ENCODE measurements around the gene TECTA.

Gene TECTA

DNA sequence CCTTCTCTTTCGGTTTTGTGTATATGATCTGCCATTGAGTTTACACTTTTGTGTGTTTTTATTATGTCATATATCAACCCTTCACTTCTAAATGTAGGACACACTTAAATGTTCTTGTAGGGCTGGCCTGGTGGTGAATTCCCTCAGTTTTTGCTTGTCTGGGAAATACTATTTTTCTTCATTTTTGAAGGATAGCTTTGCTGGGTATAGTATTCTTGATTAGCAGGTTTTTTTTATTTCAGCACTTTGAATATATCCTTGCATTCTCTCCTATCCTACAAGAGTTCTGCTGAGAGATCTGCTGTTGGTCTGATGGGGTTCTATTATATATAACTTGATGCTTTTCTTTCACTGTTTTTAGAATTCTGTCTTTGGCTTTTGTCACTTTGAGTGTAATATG, 79.1 kb downstream of the TECTA start:
- DNase-seq: no peak

DNA sequence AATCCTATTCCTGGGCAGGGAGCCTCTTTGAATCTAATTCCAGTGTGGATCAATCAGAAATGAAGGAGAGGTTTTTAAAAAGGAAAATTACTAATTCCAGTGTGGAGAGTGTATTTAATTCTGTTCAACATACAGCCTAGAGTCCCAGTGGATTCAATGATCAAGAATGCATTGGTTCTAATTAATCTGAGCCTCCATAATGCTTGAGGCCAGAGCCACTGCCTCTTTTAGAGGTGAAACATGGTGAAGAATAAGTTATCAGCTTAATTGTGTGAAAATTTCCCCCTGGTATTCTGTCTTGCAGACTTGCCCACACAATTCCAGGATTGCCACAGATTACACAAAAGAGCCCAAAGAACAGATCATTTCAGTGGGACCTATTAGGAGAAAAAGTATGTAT, 87.7 kb downstream of the TECTA start:
- no peak for DNase-seq

DNA sequence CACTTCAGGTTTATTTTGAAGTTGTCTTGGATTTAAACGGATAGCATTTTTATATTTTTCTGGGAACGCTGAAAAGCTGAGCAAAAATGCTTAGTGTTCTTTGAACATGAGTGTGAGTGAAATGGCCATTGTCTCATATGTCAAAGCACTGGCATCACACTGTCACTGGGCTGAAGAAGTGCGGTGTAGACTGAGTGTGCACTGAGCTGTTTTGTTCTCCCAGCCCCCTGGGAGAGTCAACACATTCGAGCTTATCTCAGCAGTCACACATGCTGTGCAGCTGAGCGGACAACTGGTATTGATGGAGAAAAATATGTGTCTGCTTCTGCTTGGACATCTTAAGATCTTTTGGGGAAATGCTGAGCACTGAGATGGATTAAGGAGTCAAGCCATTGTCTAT, 90.8 kb downstream of the TECTA start:
- no peak for DNase-seq

DNA sequence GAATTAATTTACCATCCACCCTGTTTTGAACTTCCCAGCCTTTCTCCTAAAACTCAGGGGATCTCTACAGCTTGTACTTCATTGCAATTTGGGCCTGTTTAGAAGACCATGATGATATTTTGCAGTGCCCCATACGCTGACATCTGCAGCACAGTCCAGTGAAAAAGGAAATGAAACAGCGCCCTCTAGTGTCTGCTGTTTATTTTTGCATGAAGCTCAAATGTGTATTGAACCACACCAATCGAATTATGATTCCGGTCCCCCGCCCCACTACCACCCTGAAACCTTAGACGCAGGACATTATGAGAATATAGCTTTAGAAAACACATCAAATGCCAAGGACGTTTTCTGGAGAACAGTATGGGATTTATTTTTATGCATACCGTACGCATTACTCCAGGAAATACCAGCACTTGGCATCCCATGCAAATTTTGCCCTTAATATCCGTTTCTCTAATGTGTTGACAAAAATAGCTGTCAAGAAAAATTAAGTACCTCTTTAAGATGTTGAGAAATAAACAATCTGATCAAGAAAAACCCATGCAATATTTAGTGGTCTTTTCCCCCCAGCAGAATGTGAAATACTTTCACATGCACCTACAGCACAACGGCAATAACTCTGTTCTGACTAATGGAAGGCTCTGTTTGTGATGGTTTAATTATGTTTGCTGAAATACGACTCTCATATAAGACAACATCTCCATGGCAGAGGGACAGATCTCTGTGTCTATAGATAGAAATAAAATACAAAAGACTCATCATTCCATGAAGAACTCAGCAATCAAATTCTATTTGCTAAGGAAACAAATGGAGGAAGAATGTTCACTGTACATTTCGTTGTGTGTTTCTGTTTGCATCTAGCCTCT, 93.9 kb downstream of the TECTA start:
- DNase-seq: peak; percentile 70

DNA sequence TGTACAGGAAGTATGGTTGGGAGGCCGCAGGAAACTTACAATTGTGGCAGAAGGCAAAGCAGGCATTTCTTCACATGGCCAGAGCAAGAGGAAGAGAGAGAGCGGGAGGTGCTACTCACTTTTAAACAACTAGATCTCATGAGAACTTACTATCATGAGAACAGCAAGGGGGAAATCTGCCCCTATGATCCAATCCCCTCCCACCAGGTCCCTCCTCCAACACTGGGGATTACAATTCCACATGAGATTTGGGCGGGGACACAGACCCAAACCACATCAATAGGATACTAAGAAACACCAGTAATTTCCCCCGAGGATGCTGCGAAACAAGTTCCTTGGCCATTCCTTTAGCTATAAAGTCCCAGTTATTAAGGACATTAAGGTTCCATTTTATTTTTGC, 97.4 kb downstream of the TECTA start:
- no peak for DNase-seq

DNA sequence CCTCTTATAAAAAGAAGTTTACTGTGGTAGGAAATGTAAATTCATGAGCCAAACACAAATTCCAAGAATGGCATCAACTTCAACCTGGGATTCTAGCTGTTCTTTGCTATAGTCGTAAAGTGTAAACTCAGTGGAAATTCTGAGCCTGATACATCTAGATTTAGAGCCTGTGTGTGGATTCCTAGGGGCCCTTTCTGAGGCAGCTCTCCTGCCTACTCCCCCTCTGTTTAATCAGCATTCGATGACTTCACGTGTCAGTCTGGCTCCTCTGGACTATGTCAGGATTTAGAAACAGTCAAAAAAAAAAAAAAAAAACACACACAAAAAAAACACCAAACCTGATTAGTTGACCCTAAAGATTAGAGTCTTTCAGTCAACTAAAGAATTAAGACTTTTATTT, 98.5 kb downstream of the TECTA start:
- no peak for DNase-seq

DNA sequence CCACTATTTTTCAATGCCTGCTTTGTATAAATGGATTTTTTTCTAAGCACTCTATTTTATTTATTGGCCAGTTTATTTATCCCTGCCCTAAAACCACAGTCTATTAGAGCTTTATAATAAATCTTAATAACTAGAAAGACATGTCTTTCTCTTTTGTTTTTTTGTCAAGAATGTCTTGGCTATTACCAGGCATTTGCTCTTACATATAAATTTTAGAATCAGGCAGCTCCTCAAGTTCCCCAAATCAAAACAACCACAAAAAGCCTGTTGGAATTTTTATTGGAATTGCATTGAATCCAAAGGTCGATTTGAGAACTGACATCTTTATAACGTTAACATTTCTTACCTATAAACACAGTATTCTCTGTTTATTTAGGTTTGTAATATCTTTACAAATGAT, 105.8 kb downstream of the TECTA start:
- no peak for DNase-seq

DNA sequence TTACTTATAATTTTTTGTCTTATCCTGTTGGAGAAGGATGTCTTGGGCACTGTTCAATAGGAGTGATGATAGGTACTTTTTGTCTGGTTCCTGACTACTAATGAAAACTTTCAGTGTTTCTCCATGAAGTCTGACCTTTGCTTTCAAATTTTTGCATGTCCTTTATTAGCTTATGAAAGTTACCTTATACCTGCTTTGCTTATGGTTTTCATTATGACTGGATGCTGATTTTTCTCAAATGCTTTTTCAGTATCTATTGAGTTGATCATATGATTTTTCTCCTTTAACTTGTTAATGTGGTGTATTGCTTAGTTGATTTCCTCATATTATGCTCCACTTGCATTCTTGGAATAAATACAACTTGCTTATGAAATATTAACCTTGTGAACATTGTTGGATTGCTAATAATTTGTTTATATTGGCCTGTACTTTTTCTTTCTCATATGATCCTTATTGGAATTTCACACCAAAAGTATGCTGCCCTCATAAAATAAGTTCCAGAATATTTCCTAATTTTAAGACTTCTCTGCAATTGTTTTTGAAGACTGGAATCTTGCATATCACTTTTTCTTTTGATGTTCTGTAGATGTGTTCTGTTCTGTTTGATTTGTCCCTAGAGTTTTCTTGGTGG, 106.6 kb downstream of the TECTA start:
- DNase-seq: no peak

DNA sequence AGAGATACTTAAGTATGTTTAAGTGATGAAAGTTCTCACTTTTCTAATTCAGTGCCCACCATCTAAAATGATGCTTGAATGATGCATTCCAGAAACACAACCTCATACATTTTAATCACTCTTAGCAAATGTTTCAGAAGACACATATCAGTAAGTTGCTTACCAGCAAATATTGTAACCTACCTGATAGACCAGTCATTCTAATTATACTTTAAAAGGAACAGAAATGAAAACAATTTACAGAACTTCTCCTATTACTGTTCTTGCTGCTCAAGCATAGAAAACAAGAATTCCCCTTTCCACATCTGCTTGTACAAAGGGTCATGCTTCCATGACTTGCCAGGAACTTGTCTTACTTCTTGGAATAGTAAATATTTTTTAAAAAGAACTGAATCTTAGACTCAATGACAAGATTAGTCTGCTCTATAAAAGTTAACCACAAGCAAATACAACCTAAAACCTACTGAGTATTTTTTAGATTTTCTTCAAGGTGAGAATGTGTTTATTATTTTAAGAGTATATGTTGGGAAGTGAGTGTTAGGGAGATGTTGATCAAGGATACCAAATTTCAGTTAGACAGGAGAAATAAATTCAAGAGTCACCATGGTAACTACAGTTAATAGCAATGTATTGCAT, 109.5 kb downstream of the TECTA start:
- DNase-seq: no peak

DNA sequence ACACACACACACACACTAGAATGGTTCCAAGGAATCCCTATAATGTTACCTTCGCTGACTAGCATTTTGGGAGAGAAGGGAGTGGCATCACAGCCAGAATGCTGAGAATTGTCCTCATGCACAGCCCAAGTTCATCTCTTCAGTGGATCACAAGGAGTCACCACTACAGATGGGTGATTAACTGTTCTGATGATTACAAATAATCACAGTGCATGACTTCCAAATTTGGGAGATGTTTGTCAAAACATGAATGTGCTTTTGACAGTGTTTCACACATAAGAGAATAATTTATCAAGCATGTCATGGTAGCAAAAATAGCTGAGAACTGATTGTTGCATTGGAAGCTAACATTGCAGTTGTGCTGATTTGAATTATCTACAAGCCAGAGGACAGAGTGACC, 110.6 kb downstream of the TECTA start:
- no peak for DNase-seq

DNA sequence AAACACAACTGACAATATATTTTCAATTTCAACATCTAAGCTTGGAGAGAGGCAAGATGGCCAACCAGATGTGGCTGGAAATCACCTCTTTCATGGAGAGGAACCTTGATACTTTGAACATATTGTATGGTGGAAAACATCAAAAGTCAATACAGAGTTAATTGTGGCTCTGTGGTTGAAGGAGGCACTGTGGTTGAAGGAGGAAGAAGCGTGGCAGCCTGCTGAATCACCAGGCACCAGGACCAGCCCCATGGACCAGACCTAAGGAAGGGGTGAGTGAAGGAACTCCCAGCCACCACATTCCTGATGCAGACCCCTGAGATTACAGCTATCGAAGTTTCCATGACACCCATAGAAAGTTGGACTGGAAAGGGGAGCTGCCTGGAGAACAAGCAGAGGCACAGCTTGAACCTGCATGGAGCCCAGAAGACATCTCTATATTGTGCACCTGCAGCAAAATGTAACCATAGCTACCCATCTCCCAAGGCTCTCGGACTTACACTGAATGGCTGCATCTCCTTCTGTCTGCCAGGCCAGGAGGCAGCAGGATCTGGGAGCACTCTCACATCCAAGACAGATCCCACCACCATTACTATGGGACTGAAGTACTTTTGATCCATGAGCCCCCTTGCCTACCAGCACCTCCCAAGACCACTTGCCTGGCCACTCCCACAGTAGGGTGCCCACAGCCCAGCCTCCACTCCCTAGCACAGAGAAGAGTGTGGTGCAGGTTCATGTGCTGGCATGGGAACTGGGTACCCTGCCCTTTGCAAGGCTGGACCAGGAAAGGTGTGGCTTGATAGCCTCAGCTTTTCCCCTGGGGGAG, 111.7 kb downstream of the TECTA start:
- no peak for DNase-seq

DNA sequence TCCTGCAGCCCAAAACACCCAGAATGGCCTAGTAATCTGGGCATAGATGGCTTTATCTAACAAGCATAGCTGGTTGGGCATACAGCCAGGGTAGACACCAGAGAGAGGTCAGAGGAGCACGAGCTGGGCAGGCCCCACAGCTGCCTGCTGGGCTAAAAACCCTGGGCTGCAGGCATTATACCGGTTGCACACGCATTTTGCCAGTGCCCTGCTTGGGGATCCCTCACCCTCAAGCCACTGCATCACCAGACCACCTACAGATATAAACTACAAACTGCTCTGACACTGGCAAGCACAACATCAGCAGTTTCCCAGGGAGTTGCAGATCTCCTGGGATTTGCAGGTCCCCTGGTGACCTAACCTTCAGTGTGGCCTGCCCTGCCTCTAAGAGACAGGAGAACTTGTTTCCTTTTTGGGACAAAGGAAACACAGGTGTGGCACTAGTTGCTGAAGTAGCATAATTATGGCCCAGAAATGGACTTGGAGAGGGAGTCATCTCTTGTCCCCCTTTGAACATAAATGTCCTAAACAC, 112.4 kb downstream of the TECTA start:
- DNase-seq: no peak

DNA sequence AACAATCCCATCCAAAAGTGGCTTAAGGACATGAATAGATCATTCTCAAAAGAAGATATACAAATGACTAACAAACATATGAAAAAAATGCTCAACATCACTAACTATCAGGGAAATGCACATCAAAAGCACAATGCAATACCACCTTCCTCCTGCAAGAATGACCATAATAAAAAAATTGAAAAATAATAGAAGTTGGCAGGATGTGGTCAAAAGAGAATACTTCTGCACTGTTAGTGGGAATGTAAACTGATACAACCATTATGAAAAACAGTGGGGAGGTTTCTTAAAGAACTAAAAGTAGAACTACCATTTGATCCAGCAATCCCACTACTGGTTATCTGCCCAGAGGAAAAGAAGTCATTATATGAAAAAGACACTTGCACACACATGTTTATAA, 113.8 kb downstream of the TECTA start:
- no peak for DNase-seq

DNA sequence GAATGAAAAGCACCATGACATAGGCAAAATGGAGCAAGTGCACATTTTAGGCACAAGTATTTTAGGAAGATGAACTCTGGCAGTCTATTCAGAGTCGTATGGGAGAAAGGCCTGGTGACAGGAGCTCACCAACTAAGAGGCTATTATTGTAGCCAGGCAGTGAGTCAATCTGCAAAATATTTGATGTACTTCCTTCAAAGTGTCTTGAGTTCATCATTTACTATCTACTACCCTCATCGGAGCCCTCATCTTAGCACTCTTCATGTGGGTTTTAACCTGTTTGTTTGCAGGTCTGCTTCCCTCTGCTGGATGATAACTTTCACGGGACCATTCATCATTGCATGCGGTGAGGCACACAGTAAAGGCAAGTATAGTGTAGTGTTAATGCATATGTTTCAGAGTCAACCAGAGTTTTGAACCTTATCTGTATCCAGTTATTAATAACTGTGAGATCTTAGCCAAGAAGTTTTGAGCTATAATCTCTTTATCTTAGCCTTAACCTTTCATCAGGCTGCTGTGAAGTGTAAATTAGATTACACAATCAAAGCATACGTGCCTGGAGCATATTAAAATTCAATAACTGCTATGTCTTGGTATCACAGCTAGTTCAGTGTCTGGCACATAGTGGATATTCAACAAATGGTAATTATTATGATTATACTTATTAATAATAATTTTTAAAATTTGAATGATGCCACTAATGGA, 120.6 kb downstream of the TECTA start:
- no peak for DNase-seq

DNA sequence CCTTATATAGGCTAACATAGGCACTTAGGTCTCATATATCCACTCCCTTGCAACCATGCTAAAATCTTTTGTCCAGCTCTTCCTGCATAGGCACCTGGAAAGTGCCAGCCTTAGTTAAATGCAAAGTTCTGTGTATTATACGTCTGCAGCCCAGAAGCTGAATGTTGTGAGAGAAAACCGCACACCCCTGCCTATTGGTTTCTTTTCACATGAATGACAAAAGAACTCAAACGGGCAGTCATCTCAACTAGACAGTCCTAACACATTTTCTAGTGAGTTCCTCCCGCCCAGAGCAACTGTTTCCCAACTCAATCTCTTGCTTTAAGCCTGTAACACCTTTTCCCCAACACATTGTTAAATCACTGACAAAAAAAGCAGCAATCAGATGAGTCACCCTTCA, 122.1 kb downstream of the TECTA start:
- DNase-seq: no peak

DNA sequence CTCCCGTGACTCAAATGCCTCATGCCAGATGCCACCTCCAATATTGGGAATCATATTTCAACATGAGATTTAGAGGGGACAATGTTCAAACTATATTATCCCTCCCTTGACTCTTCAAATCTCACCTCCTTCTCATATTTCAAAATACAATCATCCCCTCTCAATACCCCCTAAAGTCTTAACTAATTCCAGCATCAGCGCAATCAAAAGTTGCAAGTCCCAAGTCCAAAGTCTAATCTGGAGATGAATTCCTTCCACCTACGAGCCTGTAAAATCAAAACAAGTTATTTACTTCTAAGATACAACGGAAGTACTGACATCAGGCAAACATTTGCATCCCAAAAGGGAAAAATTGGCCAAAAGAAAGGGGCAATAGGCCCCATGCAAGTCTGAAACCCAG, 124.3 kb downstream of the TECTA start:
- DNase-seq: no peak

DNA sequence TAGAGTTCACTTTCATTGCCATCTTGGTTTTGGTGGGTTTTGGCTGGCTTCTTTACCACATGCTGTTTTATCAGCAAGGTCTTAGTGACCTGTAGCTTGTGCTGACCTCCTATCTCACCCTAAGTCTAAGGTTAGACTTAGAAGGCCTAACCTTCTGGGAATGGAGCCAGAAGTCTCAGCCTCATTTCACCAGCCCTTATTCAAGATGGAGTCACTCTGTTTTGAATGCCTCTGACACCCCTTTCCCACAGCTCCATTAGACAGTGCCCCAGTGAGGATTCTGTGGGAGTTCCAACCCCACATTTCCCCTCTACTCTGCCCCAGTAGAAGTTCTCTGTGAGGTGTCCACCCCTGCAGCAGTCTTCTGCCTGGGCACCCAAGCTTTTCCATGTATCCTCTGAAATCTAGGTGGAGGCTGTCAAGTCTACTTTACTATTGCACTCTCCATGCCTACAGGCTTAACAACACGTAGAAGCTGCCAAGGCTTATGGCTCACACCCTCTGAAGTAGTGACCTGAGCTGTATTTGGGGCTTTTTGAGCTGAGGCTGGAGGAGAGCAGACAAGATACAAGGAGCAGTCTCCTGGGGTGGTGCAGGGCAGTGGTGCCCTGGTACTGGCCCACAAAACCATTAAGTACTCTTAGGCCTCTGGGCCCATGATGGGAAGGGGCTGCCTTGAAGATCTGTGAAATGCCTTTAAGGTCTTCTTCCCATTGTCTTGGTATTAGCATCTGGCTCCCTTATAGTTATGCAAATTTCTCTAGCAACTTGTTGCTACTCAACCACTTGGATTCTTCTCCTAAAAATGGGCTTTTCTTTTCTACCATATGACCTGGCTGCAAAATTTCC, 125.6 kb downstream of the TECTA start:
- DNase-seq: no peak

DNA sequence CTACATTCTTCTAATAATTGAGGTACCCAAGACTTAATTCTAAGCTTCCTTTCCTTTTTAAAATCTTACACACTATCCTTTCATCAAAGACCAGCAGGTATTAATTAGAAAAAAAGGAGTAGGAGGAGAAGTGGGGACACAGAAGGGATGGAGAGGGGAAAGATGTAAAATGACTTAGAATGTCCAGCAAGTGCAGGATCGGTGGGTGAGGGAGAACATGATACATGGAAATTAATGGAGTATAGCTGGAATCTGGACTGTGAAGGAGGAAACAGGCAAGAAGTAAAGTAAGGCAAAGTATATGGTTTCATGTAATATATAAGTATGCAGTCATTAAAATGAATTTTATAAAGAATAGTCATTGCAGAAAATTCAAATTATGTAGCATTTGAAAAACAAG, 127.8 kb downstream of the TECTA start:
- DNase-seq: no peak

DNA sequence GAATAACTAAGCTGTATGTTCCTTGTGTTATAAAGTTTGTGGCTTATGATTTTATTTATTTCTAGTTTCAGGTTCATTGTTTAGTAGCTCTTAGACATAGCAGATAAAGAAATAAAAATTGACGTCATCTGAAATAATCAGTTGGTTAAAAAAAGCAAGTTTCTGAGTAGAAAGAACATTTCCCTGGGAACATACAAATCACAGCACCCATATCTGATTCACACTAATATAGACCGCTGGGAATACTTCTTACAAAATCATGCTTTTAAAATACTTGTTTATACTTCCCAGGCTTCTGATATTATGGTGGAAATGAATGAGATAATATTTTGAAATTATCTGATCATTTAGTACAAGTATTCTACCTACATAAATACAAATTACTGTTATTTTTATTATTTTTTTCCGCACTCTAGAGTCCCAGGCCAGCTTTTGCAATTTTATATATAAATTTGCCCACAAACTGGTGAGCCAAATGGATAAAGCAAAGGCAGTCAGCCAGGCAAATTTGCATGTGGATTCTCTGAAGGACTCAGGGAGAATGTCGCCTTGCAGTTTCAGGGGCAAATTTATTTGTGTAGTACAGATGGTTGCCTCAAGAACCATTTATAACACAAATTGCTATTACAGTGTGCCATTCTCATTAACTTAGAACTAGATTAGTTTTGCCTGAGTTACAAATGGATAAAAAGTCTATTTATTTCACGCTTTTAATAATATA, 128.6 kb downstream of the TECTA start:
- DNase-seq: no peak

DNA sequence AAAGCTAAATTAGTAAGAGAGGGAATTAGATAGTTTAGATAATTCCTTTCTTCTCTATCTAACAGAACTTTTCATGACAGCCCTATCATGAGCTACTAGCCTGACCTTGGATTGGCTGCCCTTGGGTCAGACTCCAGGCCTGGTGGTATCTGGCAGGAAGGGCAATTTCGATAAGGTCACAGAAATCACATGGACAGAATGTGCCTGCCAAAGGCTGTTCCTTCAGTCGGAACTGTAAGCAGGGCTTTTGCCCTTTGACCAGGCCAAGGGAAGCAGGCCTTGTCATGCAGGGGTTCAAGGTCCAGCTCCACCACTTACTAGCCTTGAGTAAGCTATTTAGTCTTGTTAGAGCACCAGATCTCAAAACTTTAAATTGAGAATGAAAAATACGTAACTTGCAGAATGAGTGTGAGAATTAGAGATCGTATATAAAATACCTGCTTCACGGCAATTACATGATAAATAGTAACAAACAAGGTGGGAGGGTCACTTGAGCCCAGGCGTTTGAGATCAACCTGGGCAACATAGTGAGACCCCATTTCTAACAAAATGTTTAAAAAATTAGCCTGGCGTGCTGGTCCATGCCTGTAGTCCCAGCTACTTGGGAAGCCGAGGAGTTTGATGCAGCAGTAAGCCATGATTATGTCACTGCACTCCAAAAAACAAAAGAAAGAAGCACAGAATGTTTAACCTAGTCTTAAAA, 130.7 kb downstream of the TECTA start:
- no peak for DNase-seq

All from activated effector memory CD4-positive, alpha-beta T cell treated with anti-CD3 and anti-CD28 coated beads, Interleukin-2, amount 50 U/mL, for 16 hours (primary cell).